WERI-Rb-1 (cell line): ENCODE measurements around the gene STPG3.

ENCODE experiments used
- DNase-seq: peaks from one replicate; pipeline ENCODE4 v3.0.0-alpha.2; 2020
- H3K27ac ChIP-seq: fragments of 250-450 bp; sonication (Bioruptor Pico); 2 replicates; pipeline ENCODE4 v1.5.1; 2020; ENCODE audit warnings: mild to moderate bottlenecking, moderate library complexity
- H3K27me3 ChIP-seq: fragments of 250-450 bp; sonication (Bioruptor Pico); 2 replicates; pipeline ENCODE4 v1.5.1; 2021; ENCODE audit warnings: mild to moderate bottlenecking, low read depth, moderate library complexity; ENCODE audit not compliant: insufficient read depth, severe bottlenecking
- H3K36me3 ChIP-seq: fragments of 250-450 bp; sonication (Bioruptor Pico); 2 replicates; pipeline ENCODE4 v1.5.1; 2020; ENCODE audit warnings: mild to moderate bottlenecking, moderate library complexity
- H3K4me3 ChIP-seq: 2 replicates; pipeline ENCODE4 v1.5.1; 2011; ENCODE audit warnings: low read depth, mild to moderate bottlenecking, control low read depth, low read length
- H3K9me3 ChIP-seq: fragments of 250-450 bp; sonication (Bioruptor Pico); 2 replicates; pipeline ENCODE4 v1.5.1; 2021; ENCODE audit warnings: mild to moderate bottlenecking, moderate library complexity; ENCODE audit not compliant: severe bottlenecking
- TF ChIP-seq, protein P1 (sequence below): IDR thresholded peaks from 2 replicates; pipeline ENCODE4 v1.5.1; 2011; ENCODE audit warnings: low read depth, mild to moderate bottlenecking, control low read depth, inconsistent platforms, low read length

The STPG3 gene

DNA sequence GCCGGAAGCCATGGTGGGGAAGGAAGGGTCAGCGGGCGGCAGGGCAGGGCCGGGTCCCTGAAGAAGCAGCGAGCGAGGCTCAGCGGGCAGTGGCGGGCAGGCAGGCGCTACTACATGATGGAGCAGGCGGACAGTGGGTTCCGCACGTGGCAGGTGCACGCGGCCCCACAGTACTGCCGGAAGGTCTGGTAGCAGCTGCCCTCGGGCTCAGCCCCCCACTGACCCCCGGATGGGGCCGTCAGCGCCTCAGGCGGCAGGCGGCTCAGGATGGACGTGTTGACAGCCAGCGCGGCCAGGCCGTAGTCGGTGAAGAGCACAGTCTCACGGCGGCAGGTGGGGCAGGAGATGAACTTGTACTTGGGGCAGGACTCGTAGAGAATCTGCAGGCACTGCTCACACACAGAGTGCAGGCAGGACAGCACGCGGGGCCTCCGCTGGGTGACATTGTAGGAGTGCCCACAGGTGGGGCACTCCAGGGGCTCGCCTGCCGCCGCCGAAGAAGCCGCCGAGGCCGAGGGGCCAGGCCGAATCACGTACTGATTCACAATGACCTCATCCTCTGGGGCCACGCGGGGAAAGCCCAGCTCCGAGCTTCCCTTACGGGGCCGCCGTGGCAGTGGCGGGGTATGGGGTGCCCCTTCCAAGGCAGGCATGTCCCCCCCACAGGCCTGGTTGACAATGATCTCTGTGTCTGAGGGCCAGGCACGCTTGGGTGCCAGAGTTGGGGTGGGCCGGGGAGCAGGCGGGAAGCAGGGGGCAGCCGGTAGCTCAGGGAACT lies 30.6 kb upstream of the STPG3 start:
- H3K27ac ChIP-seq: no peak overlapping the region
- H3K27me3 ChIP-seq: no peaks in the 10 kb centered on the region
- TF ChIP-seq, protein P1, sequence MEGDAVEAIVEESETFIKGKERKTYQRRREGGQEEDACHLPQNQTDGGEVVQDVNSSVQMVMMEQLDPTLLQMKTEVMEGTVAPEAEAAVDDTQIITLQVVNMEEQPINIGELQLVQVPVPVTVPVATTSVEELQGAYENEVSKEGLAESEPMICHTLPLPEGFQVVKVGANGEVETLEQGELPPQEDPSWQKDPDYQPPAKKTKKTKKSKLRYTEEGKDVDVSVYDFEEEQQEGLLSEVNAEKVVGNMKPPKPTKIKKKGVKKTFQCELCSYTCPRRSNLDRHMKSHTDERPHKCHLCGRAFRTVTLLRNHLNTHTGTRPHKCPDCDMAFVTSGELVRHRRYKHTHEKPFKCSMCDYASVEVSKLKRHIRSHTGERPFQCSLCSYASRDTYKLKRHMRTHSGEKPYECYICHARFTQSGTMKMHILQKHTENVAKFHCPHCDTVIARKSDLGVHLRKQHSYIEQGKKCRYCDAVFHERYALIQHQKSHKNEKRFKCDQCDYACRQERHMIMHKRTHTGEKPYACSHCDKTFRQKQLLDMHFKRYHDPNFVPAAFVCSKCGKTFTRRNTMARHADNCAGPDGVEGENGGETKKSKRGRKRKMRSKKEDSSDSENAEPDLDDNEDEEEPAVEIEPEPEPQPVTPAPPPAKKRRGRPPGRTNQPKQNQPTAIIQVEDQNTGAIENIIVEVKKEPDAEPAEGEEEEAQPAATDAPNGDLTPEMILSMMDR: no peak
- no peaks in the 10 kb centered on the region for H3K36me3 ChIP-seq
- no peak for DNase-seq
- no peaks in the 10 kb centered on the region for H3K9me3 ChIP-seq
- H3K4me3 ChIP-seq: no peak overlapping the region

DNA sequence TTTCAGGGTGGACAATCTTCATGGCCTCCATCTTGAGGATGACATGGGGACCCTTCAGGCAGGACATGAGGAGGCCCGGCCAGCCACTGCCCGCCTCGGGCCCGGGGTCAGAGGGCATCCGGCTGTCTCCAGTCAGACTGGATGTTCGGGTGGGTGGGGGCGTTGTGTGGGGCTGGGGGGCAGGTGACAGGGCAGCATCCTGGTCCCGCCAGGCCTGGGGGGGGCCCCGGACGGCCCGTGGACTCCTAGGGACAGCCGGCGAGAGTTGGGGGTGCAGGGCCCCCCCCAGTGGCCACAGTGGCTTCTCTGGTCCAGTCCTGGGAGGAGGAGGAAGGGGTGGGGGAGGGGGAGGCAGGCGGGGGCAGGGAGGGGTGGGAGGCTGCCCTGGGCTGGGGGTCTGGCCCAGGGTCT lies 30.0 kb upstream of the STPG3 start:
- TF ChIP-seq, protein P1: no peak
- no peaks in the 10 kb centered on the region for H3K36me3 ChIP-seq
- no peak overlapping the region for H3K27ac ChIP-seq
- no peaks in the 10 kb centered on the region for H3K27me3 ChIP-seq
- H3K9me3 ChIP-seq: no peaks in the 10 kb centered on the region
- DNase-seq: no peak
- H3K4me3 ChIP-seq: no peak overlapping the region; the same call in 1 of the 2 replicates

DNA sequence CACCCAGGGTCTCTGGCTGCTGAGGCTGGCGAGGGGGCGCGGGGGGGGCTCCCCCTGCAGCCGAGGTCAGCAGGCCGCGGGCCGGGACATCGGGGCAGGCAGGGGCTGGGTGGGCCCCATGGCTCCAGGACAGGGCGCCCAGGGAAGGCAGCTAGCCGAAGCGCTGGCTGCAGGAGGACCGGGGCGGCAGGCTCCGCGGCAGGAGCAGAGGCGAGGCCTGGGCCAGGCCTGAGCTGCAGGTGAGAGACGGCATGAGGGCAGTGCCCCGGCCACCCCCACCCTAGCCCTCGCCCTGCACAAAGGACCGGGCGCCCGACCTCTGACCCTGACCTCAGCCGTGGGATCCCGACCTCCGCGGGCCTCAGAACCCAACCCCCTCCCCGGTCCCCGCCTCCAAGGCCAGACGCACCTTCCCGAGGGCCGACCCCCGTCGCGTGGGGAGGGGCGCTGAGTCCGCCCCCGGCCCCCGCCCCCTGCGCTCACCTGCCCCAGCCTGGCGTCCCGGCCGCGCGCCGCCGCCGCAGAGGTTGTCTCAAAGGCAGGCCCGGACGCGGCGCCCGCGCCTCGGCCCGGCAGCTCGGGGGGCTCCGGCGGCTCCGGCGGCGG lies 29.5 kb upstream of the STPG3 start:
- Histone ChIP-seq H3K27ac (no peak overlapping the region), H3K27me3 (no peaks in the 10 kb centered on the region), H3K9me3 (no peaks in the 10 kb centered on the region), H3K36me3 (no peaks in the 10 kb centered on the region), H3K4me3 (peak overlapping the region; percentile 40)
- DNase-seq: no peak
- TF ChIP-seq, protein P1: no peak

DNA sequence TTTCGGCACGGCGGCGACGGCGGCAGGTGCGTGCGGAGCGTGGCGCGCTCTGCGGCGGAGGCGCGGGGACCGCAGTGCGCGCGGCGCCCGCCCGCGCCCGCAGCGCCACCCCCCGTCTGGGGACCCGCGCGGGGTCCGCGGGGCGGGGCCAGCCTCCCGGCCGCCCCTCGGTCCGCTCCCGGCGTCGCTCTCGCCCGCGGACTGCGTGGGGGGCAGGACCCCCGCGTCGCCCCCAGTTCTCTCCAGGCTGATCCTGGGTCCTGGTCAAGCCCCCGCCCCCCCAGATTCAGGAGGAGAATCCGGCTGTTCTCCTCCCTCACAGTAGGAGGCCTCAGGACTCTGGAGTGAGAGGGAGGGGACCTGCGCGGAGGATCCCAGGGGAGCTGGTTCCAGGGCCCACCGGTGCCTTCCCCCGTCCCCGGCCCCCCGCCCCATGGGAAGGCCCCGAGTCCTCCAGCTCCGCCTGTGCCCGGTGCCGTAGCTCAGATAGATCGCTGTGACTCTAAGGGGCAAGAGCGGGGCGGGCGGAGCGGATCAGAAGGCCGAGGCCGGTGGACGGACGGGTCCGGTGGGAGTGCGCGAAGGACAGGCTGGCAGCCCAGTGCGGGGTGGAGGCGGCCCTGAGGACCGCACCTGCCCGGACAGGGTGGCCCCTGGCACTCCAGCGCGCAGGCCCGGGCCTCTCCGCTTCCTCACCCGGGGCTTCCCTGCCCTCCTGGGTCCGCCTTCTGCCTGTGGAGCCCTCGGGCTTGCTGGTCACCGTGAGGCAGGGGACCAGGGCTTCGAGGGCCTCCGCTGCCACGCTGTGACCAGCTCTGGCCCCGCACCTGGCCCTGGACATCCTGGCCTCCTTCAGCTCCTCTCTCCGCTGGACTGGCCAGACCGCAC lies 28.7 kb upstream of the STPG3 start, which contains the start of gene RNF208:
Gene RNF208 (minus strand): TSS at position 51 of the 888 bp plus-strand sequence. CDS start 1,028 bp downstream, outside the sequence.
- Histone ChIP-seq H3K36me3 (no peaks in the 10 kb centered on the region), H3K9me3 (no peaks in the 10 kb centered on the region), H3K4me3 (peak within 1 kb of the TSS; percentile 49), H3K27me3 (no peaks in the 10 kb centered on the region), H3K27ac (peak within 1 kb of the TSS; percentile 28; the same call in 1 of the 2 replicates)
- TF ChIP-seq, protein P1: no peak
- DNase-seq: peak; percentile 23

DNA sequence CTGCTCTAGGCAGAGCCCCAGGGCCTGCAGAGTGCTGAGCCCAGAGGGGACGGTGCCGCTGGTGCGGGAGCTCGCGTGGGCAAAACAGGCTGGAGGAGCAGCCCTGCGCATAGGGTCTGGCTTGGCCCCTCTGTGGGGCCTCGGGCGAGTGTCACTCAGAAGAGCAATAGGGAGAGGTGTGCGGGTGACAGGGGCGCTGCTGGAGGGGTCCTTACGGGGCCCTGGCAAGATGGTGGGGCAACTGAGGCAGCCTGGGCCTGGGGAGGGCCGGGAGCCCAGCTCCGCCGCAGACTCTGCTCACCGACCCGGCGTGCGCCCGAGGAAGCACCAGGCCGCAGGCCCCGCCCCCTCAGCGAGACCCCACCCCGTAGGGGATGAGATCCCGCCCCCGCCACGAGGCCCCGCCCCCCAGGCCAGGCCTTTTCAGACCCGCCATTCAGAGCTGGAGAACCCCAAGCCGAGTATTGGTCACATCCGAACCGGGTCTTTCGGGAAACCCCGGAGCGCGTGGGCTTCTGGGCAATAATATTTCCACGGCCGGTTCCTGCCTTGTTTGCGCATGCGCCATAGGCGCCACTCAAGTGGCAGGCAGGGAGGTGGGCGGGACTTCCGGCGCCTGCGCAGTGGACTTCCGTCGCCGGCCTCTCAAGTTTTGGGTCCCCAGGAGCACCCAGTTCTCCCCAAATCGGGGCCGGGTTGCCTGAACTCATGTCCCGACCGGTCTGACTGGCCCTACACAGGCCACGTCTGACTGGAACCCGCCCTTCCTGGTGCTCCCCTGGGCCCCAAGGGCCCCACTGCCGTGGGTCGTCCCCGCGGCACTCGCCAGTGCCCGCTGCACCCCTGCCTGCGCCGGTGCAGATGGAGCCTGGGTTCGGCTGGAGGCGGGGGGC lies 27.8 kb upstream of the STPG3 start:
- H3K4me3 ChIP-seq: peak overlapping the region; percentile 66
- H3K9me3 ChIP-seq: no peaks in the 10 kb centered on the region
- no peaks in the 10 kb centered on the region for H3K36me3 ChIP-seq
- peak; percentile 93 for DNase-seq
- TF ChIP-seq, protein P1: no peak
- peak overlapping the region; percentile 51 for H3K27ac ChIP-seq
- H3K27me3 ChIP-seq: no peaks in the 10 kb centered on the region
